ENCODE results near the gene PRM1. TPM values are rescaled to one million over a fixed set of nuclear protein-coding genes. Genes with fewer than 3 reads are reported as not detected.

The PRM1 gene
- total and polyA plus RNA-seq, 2 of the 13 experiments (the other 11 are each of a cell fraction or from before 2014, with no cell fraction given) = not detected

DNA sequence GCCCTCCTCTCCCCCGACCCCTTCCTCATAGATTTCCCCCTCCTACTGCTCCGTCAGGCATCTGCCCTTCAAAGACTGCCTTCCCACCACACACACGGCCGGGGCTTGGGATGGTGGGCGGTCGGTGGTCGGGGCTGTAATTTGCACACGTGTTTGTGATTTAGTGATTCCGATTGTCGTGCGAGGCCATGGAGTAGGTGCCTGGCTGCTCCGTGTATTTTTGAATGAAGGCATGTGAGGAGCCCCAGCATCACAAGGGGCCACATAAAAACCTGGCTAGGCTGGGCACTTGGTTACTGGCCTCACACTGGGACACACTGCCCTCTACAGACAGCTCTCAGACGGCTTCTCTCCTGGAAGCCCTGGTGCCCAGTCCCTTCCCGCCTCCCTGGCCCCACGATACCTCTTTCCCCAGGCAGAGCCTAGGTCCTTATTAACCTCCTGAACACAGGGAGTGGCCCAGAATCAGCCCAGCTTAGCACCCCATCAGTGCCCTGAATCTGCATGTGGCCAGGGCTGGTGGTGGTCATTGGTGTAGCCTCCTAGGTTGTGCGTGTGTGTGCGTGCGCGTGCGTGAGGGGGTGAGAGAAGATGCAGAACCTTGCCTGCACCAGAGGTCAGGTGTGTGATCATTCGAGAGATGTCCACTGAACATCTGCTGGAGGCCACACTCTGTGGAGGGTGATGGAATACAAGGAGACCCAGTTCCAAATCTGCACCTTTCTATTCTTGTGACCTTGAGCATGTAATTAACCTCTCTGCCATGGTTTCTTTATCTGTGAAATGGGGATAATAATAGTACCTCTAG is 23.8 kb downstream of the PRM1 start (continued):
- TF ChIP-seq, protein P1, sequence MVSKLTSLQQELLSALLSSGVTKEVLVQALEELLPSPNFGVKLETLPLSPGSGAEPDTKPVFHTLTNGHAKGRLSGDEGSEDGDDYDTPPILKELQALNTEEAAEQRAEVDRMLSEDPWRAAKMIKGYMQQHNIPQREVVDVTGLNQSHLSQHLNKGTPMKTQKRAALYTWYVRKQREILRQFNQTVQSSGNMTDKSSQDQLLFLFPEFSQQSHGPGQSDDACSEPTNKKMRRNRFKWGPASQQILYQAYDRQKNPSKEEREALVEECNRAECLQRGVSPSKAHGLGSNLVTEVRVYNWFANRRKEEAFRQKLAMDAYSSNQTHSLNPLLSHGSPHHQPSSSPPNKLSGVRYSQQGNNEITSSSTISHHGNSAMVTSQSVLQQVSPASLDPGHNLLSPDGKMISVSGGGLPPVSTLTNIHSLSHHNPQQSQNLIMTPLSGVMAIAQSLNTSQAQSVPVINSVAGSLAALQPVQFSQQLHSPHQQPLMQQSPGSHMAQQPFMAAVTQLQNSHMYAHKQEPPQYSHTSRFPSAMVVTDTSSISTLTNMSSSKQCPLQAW (CRISPR knock-in tag; IDR thresholded peaks at IDR 0.05) = peak; percentile 69
- TF ChIP-seq, protein P2, sequence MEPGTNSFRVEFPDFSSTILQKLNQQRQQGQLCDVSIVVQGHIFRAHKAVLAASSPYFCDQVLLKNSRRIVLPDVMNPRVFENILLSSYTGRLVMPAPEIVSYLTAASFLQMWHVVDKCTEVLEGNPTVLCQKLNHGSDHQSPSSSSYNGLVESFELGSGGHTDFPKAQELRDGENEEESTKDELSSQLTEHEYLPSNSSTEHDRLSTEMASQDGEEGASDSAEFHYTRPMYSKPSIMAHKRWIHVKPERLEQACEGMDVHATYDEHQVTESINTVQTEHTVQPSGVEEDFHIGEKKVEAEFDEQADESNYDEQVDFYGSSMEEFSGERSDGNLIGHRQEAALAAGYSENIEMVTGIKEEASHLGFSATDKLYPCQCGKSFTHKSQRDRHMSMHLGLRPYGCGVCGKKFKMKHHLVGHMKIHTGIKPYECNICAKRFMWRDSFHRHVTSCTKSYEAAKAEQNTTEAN (CRISPR knock-in tag; conservative IDR thresholded peaks at IDR 0.05) = peak; percentile 85; the same call in 1 of the 2 replicates
- TF ChIP-seq, protein P3, sequence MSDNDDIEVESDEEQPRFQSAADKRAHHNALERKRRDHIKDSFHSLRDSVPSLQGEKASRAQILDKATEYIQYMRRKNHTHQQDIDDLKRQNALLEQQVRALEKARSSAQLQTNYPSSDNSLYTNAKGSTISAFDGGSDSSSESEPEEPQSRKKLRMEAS (IDR thresholded peaks at IDR 0.05) = peak; percentile 80
- TF ChIP-seq DNMT1 (CRISPR knock-in tag; IDR thresholded peaks at IDR 0.05) (peak; percentile 56; the same call in 1 of the 2 replicates), ZNF841 (CRISPR knock-in tag; IDR thresholded peaks at IDR 0.05; ENCODE audit: borderline replicate concordance) (no peak), KDM3A (CRISPR knock-in tag; IDR thresholded peaks at IDR 0.05; ENCODE audit: low read depth) (no peak; the same call in 1 of the 2 replicates), PRPF4 (IDR thresholded peaks at IDR 0.05; ENCODE audit: low read depth, low read length, poor library complexity, severe bottlenecking) (no peak), ZNF367 (CRISPR knock-in tag; IDR thresholded peaks at IDR 0.05; ENCODE audit: borderline replicate concordance) (0 out of 2 replicates have a peak, but pooled peaks have one; percentile 21), ATAD3A (CRISPR knock-in tag; IDR thresholded peaks at IDR 0.05) (no peak), MED13 (CRISPR knock-in tag; IDR thresholded peaks at IDR 0.05) (peak; percentile 45; the same call in 1 of the 2 replicates), ZNF879 (CRISPR knock-in tag; IDR thresholded peaks at IDR 0.05) (0 out of 2 replicates have a peak, but pooled peaks have one; percentile 41), PITX1 (CRISPR knock-in tag; IDR thresholded peaks at IDR 0.05) (peak; percentile 53; the same call in 1 of the 2 replicates), ZNF713 (CRISPR knock-in tag; IDR thresholded peaks at IDR 0.05) (peak; percentile 93), ZBTB1 (CRISPR knock-in tag; IDR thresholded peaks at IDR 0.05; ENCODE audit: borderline replicate concordance) (no peak; the same call in 1 of the 2 replicates), ZNF552 (CRISPR knock-in tag; IDR thresholded peaks at IDR 0.05; ENCODE audit: borderline replicate concordance) (peak; percentile 76; the same call in 1 of the 2 replicates), ZNF501 (CRISPR knock-in tag; IDR thresholded peaks at IDR 0.05) (peak; percentile 79; the same call in 1 of the 2 replicates), KDM2A (CRISPR knock-in tag; IDR thresholded peaks at IDR 0.05; ENCODE audit: borderline replicate concordance, low read depth) (peak; percentile 74), JUNB (CRISPR knock-in tag; IDR thresholded peaks at IDR 0.05; ENCODE audit: borderline replicate concordance) (no peak; the same call in 1 of the 2 replicates), ZNF891 (CRISPR knock-in tag; IDR thresholded peaks at IDR 0.05) (no peak), CCAR2 (optimal IDR thresholded peaks at IDR 0.05; ENCODE audit: low read depth, low read length) (peak; percentile 8), REXO4 (CRISPR knock-in tag; IDR thresholded peaks at IDR 0.05; ENCODE audit: borderline replicate concordance) (no peak)
- TF ChIP-seq, protein P4, sequence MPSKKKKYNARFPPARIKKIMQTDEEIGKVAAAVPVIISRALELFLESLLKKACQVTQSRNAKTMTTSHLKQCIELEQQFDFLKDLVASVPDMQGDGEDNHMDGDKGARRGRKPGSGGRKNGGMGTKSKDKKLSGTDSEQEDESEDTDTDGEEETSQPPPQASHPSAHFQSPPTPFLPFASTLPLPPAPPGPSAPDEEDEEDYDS (CRISPR knock-in tag; IDR thresholded peaks at IDR 0.05) = no peak; the same call in 1 of the 2 replicates
- TF ChIP-seq, protein P5, sequence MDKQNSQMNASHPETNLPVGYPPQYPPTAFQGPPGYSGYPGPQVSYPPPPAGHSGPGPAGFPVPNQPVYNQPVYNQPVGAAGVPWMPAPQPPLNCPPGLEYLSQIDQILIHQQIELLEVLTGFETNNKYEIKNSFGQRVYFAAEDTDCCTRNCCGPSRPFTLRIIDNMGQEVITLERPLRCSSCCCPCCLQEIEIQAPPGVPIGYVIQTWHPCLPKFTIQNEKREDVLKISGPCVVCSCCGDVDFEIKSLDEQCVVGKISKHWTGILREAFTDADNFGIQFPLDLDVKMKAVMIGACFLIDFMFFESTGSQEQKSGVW (CRISPR knock-in tag; IDR thresholded peaks at IDR 0.05; ENCODE audit: borderline replicate concordance) = no peak
- TF ChIP-seq, protein P6, sequence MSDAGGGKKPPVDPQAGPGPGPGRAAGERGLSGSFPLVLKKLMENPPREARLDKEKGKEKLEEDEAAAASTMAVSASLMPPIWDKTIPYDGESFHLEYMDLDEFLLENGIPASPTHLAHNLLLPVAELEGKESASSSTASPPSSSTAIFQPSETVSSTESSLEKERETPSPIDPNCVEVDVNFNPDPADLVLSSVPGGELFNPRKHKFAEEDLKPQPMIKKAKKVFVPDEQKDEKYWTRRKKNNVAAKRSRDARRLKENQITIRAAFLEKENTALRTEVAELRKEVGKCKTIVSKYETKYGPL (CRISPR knock-in tag; IDR thresholded peaks at IDR 0.05) = no peak
